Body of pancreas (tissue), 4 donors: ENCODE results near the gene CASZ1.

Experiments
- CTCF ChIP-seq, 7 experiments: fragments of 450-650 bp in 4 of 7; fragments of 200-600 bp in 3 of 7; sonication (generic) in 3 of 7; IDR thresholded peaks; one replicate each; pipeline ENCODE4 v1.5.1; 2016 to 2019; ENCODE audit warnings: antibody characterized with exemption in 7 of 7
- POLR2A ChIP-seq, 3 donors: fragments of 450-650 bp; IDR thresholded peaks; one replicate each; pipeline ENCODE4 v1.6.1; 2016; ENCODE audit warnings: antibody characterized with exemption in 3 of 3, mild to moderate bottlenecking in 2 of 3

GRCh38 chr1:10628685-10629084, 167.8 kb downstream of the CASZ1 start:
- TF ChIP-seq CTCF (IDR thresholded peaks at IDR 0.05) (no peak), POLR2A (IDR thresholded peaks at IDR 0.05) (no peak)
